ENCODE measurements around the gene CCR7.

DNA sequence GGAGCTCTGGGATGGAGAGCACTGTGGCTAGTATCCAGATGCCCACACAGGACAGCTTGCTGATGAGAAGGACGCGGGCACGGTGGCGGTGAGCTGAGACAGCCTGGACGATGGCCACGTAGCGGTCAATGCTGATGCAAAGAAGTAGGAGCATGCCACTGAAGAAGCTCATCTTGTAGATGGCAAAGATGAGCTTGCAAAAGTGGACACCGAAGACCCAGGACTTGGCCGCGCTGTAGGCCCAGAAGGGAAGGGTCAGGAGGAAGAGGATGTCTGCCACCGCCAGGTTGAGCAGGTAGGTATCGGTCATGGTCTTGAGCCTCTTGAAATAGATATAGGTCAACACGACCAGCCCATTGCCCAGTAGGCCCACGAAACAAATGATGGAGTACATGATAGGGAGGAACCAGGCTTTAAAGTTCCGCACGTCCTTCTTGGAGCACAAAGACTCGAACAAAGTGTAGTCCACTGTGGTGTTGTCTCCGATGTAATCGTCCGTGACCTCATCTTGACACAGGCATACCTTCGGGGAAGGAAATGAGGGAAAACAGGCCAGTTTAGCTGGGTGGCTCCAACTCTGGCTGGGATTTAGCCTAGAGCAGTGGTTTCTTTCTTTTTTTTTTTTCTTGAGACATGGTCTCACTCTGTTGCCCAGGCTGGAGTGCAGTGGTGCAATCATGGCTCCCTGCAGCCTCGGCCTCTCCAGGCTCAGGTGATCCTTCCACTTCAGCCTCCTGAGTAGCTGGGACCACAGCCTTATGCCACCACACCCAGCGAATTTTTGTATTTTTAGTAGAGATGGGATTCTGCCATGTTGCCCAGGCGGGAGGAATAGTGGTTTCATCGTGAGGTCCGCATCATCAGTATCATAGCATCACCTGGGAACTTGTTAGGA is 9.7 kb downstream of the CCR7 start:
- TF ChIP-seq CTCF (conservative IDR thresholded peaks at IDR 0.05; ENCODE audit: low read depth, low read length): no peak
- TF ChIP-seq RAD21 (IDR thresholded peaks at IDR 0.05; ENCODE audit: low read length): no peak
- TF ChIP-seq ELK1 (IDR thresholded peaks at IDR 0.05; ENCODE audit: borderline replicate concordance, low read depth, low read length): no peak
- TF ChIP-seq, protein P1, sequence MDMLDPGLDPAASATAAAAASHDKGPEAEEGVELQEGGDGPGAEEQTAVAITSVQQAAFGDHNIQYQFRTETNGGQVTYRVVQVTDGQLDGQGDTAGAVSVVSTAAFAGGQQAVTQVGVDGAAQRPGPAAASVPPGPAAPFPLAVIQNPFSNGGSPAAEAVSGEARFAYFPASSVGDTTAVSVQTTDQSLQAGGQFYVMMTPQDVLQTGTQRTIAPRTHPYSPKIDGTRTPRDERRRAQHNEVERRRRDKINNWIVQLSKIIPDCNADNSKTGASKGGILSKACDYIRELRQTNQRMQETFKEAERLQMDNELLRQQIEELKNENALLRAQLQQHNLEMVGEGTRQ (IDR thresholded peaks at IDR 0.05; ENCODE audit: low read depth, low read length): no peak
- no peak for TF ChIP-seq CEBPB (IDR thresholded peaks at IDR 0.05; ENCODE audit: low read depth, low read length)
- no peak for TF ChIP-seq POLR2A (IDR thresholded peaks at IDR 0.05; ENCODE audit: low read depth, low read length)
- TF ChIP-seq BHLHE40 (IDR thresholded peaks at IDR 0.05; ENCODE audit: low read depth, low read length): no peak
- no peak for TF ChIP-seq RCOR1 (IDR thresholded peaks at IDR 0.05; ENCODE audit: insufficient replicate concordance, low read length)
- TF ChIP-seq MXI1 (IDR thresholded peaks at IDR 0.05; ENCODE audit: borderline replicate concordance, low read depth, low read length): no peak
- no peak for TF ChIP-seq MAFK (IDR thresholded peaks at IDR 0.05; ENCODE audit: low read depth, low read length)
- TF ChIP-seq NFE2L2 (IDR thresholded peaks at IDR 0.05; ENCODE audit: low read depth, low read length): no peak

Data from IMR-90 (cell line).